HG03139 (cell line): ENCODE results near the gene IER5.
A peak's percentile ranks its signal among the peaks of the same experiment; 100 is the strongest.
"Not testable (repeated sequence)": the region's sequence is repeated elsewhere in the genome, so short reads cannot be mapped to it uniquely, and the experiment has no call there.

Experiments
- ATAC-seq: cut with Tn5 transposase; IDR thresholded peaks from one replicate; pipeline ENCODE4 v1.9.1; 2021; ENCODE audit not compliant: unreplicated experiment

Gene IER5

GRCh38 chr1:181113059-181113641 lies 24.6 kb downstream of the IER5 start:
- ATAC-seq, result no peak

GRCh38 chr1:181114574-181115367 lies 26.3 kb downstream of the IER5 start:
- no peak for ATAC-seq

GRCh38 chr1:181115368-181115684 lies 26.8 kb downstream of the IER5 start:
- ATAC-seq, result no peak

GRCh38 chr1:181115971-181116370 lies 27.5 kb downstream of the IER5 start:
- not testable (repeated sequence) for ATAC-seq

GRCh38 chr1:181116819-181117390 lies 28.4 kb downstream of the IER5 start:
- ATAC-seq, result no peak

GRCh38 chr1:181117648-181118449 lies 29.3 kb downstream of the IER5 start:
- no peak for ATAC-seq

GRCh38 chr1:181119093-181119989 lies 30.8 kb downstream of the IER5 start:
- ATAC-seq, result no peak

- no peak for ATAC-seq
Observed at GRCh38 chr1:181120924-181121323, 32.4 kb downstream of the IER5 start.

GRCh38 chr1:181121498-181121897 lies 33.0 kb downstream of the IER5 start:
- ATAC-seq, result no peak

- no peak for ATAC-seq
Observed at GRCh38 chr1:181122222-181122621, 33.7 kb downstream of the IER5 start.

- ATAC-seq, result no peak
Observed at GRCh38 chr1:181123173-181123572, 34.7 kb downstream of the IER5 start.

GRCh38 chr1:181124291-181124751 lies 35.8 kb downstream of the IER5 start:
- no peak for ATAC-seq

GRCh38 chr1:181126289-181126688 lies 37.8 kb downstream of the IER5 start:
- ATAC-seq, result no peak

- no peak for ATAC-seq
Observed at GRCh38 chr1:181126871-181127587, 38.5 kb downstream of the IER5 start.

GRCh38 chr1:181127898-181128453 lies 39.5 kb downstream of the IER5 start:
- no peak for ATAC-seq

GRCh38 chr1:181128592-181129497 lies 40.3 kb downstream of the IER5 start:
- ATAC-seq, result peak; percentile 40

- no peak for ATAC-seq
Observed at GRCh38 chr1:181129771-181130606, 41.5 kb downstream of the IER5 start.
